Measurements from ENCODE around the gene ENDOU.

The ENDOU gene

GRCh38 chr12:47742253-47742825 lies 17.0 kb upstream of the ENDOU start:
- DNase-seq = peak; percentile 85

GRCh38 chr12:47741340-47741703 lies 16.0 kb upstream of the ENDOU start:
- peak; percentile 56 for DNase-seq

- DNase-seq = no peak
Observed at GRCh38 chr12:47740606-47741339, 15.5 kb upstream of the ENDOU start.

- DNase-seq = no peak
Observed at GRCh38 chr12:47739979-47740378, 14.7 kb upstream of the ENDOU start.

GRCh38 chr12:47739297-47739696 lies 14.0 kb upstream of the ENDOU start:
- no peak for DNase-seq

- DNase-seq = no peak
Observed at GRCh38 chr12:47737936-47738594, 12.8 kb upstream of the ENDOU start.

GRCh38 chr12:47736877-47737676 lies 11.8 kb upstream of the ENDOU start:
- no peak for DNase-seq

- DNase-seq = no peak
Observed at GRCh38 chr12:47736216-47736615, 10.9 kb upstream of the ENDOU start.

- DNase-seq = no peak
Observed at GRCh38 chr12:47735649-47736048, 10.4 kb upstream of the ENDOU start.

- no peak for DNase-seq
Observed at GRCh38 chr12:47734725-47735480, 9.6 kb upstream of the ENDOU start.

- no peak for DNase-seq
Observed at GRCh38 chr12:47733142-47733541, 7.9 kb upstream of the ENDOU start.

GRCh38 chr12:47732504-47732903 lies 7.2 kb upstream of the ENDOU start:
- DNase-seq = no peak

- no peak for DNase-seq
Observed at GRCh38 chr12:47731723-47732122, 6.4 kb upstream of the ENDOU start.

GRCh38 chr12:47730341-47730744 lies 5.1 kb upstream of the ENDOU start:
- no peak for DNase-seq

GRCh38 chr12:47729233-47729632 lies 3.9 kb upstream of the ENDOU start:
- DNase-seq = no peak

GRCh38 chr12:47725893-47726292 lies 603 bp upstream of the ENDOU start:
- peak; percentile 4 for DNase-seq

GRCh38 chr12:47722941-47723631 lies 2.2 kb downstream of the ENDOU start:
- DNase-seq = no peak

- no peak for DNase-seq
Observed at GRCh38 chr12:47722136-47722834, 3.0 kb downstream of the ENDOU start.

- no peak for DNase-seq
Observed at GRCh38 chr12:47721431-47721973, 3.8 kb downstream of the ENDOU start.

GRCh38 chr12:47718531-47718930 lies 6.8 kb downstream of the ENDOU start:
- no peak for DNase-seq

All from activated CD4-positive, CD25-positive, alpha-beta regulatory T cell treated with anti-CD3 and anti-CD28 coated beads, Interleukin-2, amount 50 U/mL, for 72 hours (primary cell).